Measurements from ENCODE around the gene TMEFF2.

Gene TMEFF2

DNA sequence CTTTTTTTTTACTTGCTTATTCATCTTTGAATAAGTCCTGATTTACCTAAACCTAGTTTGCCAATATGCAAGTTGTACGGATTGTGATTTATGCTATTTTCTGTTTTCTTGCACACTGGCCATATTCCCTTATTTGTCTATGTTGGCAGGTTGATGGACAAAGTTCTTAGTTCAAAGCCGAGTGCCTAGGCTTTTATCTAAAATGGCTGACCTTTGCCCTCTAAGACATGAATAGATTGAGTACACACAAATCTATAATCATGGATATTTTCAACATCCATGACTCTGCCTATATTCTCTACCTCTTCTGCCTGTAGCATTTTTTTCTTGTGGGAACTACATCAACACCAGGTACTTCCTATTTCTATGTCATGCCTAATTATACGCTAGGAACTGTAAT lies 171.7 kb downstream of the TMEFF2 start:
- DNase-seq (ENCODE audit: low read depth in 1 of 2, low spot score in 1 of 2): no peak

DNA sequence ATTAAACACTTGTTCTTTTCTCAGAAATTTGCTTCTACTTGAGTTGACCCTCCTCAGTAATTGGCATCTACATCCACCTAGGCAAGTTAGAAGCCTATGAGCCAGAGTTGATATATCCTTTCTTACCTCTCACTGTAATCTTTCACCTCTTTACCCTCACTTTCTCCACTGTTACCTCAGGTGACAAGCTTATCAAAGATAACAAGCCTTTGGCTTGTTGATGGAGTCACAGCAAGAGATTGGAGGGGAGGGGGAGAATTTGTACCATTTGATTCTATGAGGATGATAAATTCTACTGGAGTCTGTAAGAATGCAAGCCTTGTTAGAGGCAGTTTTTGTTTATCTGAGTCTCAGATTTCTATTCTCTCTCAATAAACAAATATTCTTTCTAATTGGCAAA lies 176.9 kb downstream of the TMEFF2 start:
- DNase-seq (ENCODE audit: low read depth in 1 of 2, low spot score in 1 of 2): no peak

DNA sequence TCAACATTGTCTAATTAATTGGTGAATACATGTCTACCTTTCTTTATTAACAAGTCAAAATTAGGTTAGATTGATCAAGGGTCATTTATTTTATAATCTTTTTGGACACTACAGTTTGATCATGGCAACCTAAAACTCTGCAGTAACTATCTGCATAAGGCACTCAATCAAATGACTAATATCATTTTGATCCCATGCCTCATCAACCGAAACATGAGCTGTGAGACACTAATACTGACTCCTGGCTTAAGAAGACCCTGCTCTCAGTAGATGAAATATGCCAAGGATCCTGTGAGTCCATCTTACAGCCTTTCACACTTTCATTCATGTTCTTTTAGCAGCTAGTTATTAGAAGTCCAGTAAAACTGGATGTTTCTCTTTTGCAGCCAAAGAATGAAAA lies 178.5 kb downstream of the TMEFF2 start:
- DNase-seq (ENCODE audit: low read depth in 1 of 2, low spot score in 1 of 2): no peak

DNA sequence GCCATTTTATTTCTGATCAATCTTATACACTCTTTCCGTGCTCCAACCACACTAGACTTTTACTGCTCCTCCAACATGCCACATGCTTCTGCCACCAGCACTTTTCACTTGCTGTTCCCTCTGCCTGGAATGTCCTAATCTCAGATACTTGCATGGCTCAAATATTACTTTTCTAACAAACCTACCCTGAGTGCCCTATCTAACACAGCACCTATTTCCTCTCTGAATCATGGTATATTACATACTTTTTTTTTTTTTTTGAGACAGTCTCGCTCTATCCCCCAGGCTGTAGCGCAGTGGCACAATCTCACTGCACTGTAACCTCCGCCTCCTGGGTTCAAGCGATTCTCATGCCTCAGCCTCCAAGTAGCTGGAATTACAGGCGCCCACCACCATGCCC lies 181.5 kb downstream of the TMEFF2 start:
- DNase-seq (ENCODE audit: low read depth in 1 of 2, low spot score in 1 of 2): no peak

DNA sequence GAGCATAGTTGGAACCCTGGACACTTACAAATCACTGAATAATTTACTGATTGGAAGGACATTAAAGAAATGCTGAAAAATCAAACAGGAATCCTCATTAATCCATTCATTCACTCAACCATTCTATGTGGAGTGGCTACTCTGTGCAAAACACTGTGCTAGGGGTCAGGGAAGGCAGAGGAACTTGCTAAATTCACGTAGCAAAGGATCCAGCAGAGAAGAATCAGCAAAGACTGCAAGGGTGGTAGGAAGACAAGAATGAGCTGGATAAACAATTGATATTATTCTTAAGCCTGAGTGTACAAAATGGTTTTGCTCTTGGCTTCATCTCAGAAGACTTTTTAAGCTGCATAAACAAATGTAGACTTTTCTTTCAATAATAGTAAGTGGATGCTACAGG lies 183.5 kb downstream of the TMEFF2 start:
- DNase-seq (ENCODE audit: low read depth in 1 of 2, low spot score in 1 of 2): no peak

DNA sequence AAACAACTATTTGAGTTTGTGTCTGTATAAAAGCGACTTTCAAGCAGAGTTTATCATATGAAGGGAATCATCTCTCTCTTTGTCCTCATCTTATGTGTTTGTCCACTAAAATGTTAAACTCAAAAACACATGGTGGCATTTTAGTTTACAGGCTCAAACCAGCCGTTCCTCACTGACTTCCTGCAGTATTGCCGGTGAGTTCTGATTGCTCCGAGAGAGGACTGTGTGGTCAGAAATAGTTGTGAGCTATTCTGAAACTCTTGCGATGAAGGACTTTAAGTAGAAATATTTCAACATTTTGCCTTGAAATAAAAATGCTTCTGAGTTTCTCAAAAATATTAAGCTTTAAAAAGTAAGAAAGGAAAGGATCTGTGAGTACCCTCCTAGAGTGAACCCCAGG lies 184.7 kb downstream of the TMEFF2 start:
- no peak for DNase-seq (ENCODE audit: low read depth in 1 of 2, low spot score in 1 of 2)

DNA sequence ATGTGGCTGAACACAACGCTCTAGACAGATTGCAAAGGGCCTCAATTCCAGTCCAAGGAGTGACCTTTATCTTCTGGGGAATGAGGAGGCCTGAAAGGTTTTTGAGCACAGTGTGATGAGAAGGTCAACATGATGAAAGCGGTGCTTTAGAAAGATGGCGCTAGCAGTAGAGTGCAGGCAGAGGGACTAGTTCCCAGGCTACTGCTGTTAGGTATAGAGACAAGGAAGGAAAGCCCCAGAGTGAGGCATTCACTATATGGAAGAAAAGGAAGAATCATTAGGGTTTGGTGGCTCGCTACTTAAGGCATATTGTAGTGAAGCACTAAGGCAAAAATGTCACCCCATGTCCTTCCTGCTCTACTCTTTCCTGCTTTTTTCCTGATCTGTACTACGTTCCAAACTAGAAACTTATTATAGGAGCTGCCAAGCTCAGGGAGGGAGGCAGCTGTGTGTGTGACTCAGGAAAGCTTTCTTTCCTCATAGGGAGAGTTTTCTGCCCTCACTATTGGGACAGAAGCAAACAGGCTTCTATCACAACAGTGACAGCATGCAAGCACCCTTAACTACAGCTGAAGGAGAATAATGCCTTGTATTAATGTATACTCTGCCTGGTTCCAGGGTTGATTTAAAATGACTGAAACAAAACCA lies 187.0 kb downstream of the TMEFF2 start:
- DNase-seq (ENCODE audit: low read depth in 1 of 2, low spot score in 1 of 2): no peak

DNA sequence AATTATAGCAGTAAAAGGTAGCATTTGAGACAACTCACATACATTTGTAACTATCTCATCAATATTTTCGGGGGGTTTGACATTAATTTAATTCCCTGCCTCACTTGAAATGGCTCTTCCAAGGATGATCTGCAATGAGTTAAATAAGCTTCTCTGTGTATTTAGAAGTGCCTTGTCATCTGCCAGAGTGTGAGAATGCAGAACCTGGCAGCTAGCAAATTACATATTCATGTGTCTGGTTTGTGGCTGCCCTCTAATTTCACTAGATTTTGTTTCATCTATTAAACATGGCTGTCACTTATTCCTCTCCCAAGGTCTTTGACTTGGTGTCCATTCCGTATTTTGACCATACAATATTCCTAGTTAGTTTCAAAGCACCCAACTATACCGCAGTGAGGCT lies 189.5 kb downstream of the TMEFF2 start:
- DNase-seq (ENCODE audit: low read depth in 1 of 2, low spot score in 1 of 2): no peak

DNA sequence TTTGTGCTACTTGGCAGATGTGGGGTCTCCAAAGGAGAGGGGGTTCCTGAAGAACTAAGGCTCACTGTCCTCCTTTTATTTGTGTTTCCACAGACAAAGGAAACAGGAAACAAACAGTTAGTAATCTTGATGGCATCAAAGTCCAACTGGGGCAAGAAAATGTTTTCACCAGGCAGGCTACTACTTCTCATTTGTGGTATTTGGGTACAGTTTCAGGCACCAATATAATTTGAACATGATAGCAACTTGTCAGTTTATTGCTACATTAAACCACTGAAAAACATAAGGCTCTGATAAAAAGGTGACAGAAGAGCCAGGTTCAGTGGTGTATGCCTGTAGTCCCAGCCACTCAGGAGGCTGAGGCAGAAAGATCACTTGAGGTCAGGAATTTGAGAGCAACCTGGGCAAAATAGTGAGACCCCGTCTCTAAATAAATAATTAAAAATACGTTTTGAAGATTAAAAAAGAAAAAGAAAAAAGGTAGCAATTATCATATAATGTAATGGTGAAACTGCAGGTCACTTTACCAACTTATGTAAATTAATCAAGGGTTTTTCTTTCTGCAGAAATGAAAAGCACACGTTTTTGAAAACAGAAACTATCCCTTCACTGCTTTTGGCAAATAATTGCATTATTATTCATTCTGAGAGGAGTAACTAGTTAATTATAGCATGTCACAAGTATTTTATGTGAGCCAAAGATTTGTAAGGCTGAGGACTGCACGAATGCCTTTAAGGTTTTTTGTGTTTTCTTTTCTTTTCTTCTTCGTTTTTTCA lies 190.4 kb downstream of the TMEFF2 start:
- DNase-seq (ENCODE audit: low read depth in 1 of 2, low spot score in 1 of 2): no peak

DNA sequence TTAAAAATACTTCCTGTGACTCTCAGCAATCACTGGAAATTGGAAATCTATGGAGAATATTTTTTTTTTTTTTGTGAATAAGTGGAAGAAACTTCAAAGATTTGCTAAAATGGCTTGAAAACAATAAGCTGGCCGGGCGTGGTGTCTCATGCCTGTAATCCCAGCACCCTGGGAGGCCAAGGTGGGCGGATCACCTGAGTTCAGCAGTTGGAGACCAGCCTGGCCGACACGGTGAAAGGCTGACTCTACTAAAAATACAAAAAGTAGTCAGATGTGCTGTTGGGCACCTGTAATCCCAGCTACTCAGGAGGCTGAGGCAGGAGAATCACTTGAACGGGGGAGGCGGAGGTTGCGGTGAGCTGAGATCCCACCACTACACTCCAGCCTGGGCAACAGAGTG lies 192.3 kb downstream of the TMEFF2 start:
- DNase-seq (ENCODE audit: low read depth in 1 of 2, low spot score in 1 of 2): no peak

DNA sequence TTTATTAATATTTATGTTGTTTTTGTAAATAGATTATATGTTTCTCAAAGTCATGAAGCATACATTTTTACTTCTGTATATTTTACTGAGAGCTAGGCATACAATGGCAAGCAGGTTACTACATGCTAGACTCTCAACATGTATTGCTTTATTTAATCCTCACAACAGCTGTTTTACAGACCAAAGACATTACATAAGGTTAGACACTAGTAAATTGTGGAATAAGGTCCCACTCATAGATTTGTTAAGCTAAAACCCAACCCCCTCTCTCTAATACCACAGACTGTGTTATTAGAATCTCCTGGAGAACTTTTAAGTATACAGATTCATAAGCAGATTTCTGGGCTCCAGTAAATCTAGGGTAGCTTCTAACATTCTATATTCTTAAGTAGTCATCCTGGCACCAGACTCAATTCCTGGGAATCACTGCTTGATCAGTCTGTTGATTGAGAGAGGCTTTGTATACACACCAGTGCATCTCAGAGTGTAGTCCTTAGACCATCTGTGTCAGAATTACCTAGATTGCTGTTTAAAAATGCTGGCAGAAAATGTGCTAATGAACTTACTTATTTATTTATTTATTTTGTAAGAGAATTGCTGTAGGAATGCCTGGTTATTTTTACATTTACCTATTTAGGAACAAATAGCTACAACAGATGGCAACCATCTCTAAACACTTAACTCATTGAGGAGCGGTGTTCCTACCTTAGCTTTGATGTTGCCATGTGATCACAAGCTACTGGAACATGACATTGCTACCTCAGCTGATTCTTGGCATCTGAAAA lies 194.3 kb downstream of the TMEFF2 start:
- DNase-seq (ENCODE audit: low read depth in 1 of 2, low spot score in 1 of 2): no peak

DNA sequence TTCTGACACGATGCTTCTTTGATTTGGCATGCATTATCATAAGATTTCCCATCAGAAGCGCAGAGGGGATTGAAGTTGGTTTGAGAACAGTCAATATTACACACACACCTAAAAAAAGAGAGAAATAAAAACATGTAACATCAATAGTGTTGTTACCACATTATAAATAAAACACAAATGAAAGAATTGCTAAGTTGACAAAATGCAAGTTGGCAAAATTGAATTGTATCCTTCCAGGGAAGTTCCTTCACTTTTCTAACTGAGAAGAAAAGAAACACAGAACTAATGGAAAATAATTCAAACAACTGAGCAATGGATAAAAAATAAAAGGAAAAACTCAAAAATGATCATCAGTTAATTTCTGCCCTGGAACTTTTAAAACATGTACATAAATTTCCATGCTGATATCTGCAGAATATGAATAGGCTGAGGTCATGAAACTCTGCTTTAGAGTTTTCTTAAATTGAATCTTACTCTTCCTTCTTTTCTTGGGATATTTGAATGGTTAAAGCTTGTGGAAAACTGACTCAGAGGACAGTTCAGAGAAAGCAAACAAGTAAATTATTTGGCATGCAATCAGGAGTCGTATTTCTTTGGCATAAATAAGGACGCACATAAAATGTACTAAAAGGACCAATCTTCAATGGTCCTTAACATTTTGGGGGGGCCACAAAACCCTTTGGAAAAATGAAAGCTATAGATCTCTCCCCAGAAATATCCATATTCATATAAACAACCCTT lies 195.5 kb downstream of the TMEFF2 start:
- DNase-seq (ENCODE audit: low read depth in 1 of 2, low spot score in 1 of 2): no peak

DNA sequence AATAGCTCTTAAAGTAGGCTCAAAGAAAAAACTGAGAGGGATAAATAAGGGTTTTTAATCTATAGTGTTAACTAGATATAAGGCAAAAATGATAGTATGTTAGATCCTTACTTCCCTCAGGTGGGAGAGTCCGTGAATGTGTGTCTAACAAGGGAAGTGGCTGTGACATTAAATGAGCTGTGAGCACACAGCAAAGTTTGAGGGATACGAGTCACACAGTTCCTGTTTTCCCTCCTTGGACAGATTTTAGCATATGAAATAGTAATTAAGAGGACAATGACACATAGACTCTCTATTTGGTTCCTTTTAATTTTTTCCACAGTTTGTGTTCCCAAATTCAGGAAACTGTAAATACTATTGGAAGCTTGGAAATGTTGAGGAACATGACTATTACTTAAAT lies 199.4 kb downstream of the TMEFF2 start:
- no peak for DNase-seq (ENCODE audit: low read depth in 1 of 2, low spot score in 1 of 2)

DNA sequence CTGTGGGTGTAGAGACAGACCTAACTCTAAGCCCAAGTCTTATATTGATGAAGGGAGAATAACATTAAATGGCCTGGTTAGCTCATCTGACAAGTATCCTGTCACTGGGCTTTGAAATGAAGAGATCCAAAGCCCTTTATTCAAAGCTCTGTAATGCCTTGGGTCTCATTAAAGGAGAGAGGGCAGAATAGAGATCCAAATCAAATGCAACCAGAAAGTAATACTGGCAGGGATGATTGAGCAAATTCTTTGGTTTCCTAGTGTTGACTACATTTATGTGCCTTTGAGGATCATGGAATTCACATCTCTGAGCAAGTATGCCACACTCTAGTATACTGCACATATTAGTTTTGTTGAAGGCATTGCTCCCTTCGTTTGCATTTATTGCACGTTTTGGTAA lies 200.0 kb downstream of the TMEFF2 start:
- no peak for DNase-seq (ENCODE audit: low read depth in 1 of 2, low spot score in 1 of 2)

DNA sequence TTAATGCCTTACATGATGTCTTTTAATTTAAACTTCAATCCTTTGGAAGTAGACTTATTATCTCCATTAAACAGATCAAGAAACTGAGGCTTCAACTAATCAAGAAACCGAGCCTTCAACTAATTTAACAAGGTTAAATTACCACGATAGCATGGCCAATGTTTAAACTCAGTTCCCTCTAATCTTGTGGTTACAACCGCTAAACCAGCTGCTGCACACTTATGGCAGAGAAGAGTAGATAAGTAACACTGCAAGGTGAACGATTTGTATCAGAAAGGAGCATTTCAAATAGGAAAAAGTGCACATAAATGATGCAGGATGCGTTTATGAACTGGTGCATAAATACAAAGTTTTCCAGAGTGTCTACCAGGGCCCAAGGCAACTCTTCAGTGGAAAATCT lies 203.3 kb downstream of the TMEFF2 start:
- no peak for DNase-seq (ENCODE audit: low read depth in 1 of 2, low spot score in 1 of 2)

DNA sequence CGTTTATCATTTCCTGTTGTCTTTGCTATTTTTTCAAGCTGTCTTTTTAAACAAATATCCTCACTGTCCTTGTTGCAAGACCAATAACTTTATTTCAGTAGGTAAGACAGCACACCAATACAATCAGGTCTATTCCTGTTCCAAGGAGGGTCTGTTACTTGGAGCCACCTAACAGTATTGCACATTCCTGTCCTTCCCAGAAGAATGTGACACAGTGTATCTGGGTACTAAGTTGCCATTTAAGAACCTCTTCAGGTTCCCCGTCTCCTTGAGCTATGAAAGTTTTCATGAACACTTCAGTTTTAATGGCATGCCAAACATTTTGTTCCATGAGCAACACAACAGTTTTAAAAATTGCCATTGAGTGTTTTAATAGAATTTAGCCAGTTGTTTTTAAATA lies 209.0 kb downstream of the TMEFF2 start:
- DNase-seq (ENCODE audit: low read depth in 1 of 2, low spot score in 1 of 2): no peak

DNA sequence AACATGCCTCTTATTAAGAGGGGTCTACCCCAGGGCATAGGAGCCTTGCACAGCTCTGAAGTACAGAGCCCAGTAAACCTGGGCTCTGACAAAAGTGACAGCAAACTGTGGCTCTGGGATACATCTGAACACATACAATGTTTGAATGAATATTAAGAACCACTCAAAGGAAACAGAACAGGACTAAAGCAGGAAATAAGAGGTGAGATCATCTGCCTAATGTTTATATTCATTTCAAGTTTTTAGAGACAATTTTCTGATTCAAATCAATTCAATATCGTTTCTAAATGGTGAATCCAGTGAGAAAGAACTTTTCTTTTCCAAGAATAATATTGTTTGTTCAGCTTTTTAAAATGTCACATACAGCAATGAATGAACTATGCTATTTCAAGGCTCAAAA lies 211.1 kb downstream of the TMEFF2 start:
- no peak for DNase-seq (ENCODE audit: low read depth in 1 of 2, low spot score in 1 of 2)

DNA sequence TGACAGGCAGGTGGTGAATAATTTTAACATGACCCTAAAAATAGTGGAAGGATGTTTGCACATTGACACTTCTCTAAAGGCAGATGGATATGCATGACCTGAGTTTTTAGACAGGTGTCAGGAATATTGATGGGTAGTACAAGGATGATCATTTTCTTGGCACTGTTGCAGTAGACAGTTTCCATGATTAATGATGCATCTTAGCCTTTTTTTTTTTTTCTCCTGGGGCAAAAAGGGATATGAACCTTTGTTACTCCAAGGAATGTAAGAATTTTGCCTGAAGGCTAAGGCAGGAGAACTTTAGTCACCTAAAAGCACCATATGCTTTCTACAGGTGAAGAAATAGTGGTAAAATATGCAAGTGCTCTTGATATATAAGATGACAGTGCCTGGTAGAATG lies 211.5 kb downstream of the TMEFF2 start:
- no peak for DNase-seq (ENCODE audit: low read depth in 1 of 2, low spot score in 1 of 2)

DNA sequence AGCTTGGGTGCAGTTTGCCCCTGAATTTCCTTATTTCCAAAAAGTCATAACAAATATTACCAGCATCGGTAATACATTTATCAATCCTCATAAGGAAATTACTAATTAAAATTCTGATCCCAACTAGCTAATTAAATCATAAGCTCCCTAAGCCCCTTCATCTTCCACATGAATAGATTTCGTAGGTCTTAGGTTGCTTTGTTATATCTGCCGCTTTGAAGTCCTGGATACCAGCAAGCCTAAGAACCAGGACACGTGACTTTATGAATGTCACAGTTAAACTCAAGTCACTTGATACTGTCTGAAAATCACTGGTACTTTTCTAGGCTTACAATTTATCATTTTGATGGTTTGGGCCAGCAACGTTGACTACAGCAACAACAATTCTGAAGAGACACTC lies 213.0 kb downstream of the TMEFF2 start:
- no peak for DNase-seq (ENCODE audit: low read depth in 1 of 2, low spot score in 1 of 2)

DNA sequence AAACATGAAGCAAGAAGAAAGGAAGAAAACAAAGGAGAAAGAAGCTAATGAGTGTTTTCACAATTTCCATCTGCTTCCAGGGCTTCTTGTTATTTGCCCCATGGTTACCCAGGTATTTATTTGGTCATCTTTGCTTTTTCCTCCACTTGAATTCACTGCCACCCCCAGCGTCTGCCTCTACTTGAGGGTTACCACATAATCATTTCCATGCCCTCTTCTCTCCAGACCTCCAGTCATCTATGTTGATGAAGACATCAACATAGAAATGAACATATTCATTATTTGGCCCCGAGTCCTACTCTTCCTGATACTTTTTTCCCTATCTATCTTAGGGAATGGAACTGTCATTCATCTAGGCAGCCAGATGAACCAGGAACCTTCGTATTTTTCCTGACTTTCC lies 214.2 kb downstream of the TMEFF2 start:
- DNase-seq (ENCODE audit: low read depth in 1 of 2, low spot score in 1 of 2): no peak

DNA sequence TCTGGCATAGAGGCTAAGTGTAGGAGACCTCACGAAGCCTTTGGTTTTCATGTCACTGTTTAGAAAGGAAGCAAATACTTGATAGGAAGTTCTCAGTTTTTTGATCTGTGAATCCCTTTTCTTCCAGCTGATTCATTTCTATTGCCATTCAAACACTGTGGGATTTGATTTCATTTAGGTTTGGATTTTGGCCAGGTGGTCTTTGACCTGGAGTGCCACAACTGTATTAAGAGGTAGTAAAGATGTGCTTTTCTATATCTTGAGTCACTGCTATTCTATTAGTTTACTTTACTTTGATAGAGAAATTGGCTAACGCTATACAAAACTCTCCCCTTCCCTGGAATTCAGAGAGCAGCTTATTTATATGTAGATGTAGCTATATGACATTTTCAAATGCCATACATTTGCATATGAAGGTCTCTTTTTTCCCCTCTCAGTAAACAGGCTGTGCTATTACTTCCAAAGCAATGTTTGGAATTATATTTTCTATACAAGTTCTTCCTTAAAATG lies 215.5 kb downstream of the TMEFF2 start:
- no peak for DNase-seq (ENCODE audit: low read depth in 1 of 2, low spot score in 1 of 2)
